Mesenteric fat pad (tissue), 1 donor: Measurements from ENCODE around the gene PAPPA2. TPM values are rescaled to one million over a fixed set of nuclear protein-coding genes. Genes with fewer than 3 reads are reported as not detected.

Experiments used
- DNase-seq: peaks from one replicate; pipeline ENCODE4 v3.0.0-alpha.2; 2020; ENCODE audit warnings: low spot score
- total RNA-seq: library from RNA; stranded (reverse); fragmentation: NEBNext Ultra II Directional; extraction: Animal tissue kit (Norgen Biotek cat#: 25700); gene quantifications from one replicate; pipeline ENCODE4 v1.2.1, GENCODE V29; 2021
- donor health status: DM: yes; HTN: yes; CAD: no.

Gene PAPPA2
- total RNA-seq, 1 donor from 2014 or later: 0.48 TPM

- DNase-seq: no peak
These were observed 425.6 kb downstream of the PAPPA2 start for GRCh38 chr1:176888471-176889032.

DNA sequence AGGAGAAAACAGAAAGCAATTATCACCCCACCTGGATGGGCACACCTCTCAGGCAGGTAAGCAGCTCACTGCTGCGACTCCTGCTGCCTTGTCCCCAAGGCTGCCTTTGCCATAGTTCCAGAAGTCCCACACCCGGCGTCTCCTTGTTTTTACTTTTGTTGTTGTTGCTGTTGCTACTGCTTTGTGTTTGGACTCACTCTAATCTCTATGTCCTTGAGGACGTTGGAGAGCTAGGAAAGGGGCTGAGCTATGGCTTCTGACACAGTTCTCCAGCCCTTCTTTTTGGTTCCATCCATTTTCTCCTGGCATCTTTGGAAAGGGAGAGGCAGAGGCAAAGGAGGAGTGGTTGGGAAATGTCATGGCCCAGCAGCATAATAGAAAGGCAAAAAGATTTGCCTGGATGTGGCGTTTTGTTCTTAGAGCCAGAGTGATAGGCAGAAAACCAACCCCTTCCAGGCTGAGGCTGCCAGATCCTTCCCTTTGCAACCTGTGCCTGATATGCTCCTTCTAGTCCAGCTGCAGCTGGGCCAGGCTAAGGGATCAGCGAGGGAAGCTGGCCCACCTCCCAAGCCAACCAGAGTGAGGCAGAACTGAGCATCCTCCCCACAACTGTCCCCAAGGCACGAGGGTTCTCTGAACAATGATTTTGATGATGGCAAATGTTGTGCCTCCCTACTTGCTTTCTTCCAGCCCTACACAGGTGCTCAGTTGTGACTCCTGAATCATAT lies 430.8 kb downstream of the PAPPA2 start:
- no peak for DNase-seq

DNA sequence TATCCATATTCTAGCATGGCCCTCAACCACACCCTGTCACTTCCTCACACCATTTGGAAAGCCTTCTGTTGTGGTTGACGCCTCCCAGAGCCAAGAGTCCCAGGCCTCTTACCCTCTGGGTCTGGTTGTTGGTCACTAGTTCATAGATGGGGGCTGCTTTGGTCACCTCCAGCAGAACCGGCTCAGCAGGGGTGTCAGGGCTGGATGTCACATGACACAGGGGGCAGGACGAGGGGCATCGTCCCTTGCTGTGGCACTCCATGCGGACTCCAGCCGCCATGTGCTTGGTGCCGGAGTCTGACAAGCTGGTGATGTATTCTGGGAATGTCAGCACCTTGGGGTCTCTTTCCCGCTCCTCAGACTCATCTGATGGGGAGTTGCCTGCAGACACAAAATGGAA lies 431.5 kb downstream of the PAPPA2 start:
- DNase-seq: no peak
